ENCODE data around the gene NPAS2.

NPAS2 gene

GRCh38 chr2:101004620-101005325 lies 184.8 kb downstream of the NPAS2 start:
- in situ Hi-C loops (cut with HindIII; ENCODE audit: low sequenced_read_pairs), result no loop called here

- in situ Hi-C loops (cut with HindIII; ENCODE audit: low sequenced_read_pairs), result no loop called here
Measured at GRCh38 chr2:101006065-101006715, 186.3 kb downstream of the NPAS2 start.

- in situ Hi-C loops (cut with HindIII; ENCODE audit: low sequenced_read_pairs), result no loop called here
Measured at GRCh38 chr2:101007415-101008345, 187.7 kb downstream of the NPAS2 start.

GRCh38 chr2:101011152-101011551 lies 191.2 kb downstream of the NPAS2 start:
- in situ Hi-C loops (cut with HindIII; ENCODE audit: low sequenced_read_pairs), result no loop called here

- in situ Hi-C loops (cut with HindIII; ENCODE audit: low sequenced_read_pairs), result no loop called here
Measured at GRCh38 chr2:101012054-101012705, 192.2 kb downstream of the NPAS2 start.

GRCh38 chr2:101012706-101013181 lies 192.8 kb downstream of the NPAS2 start:
- in situ Hi-C loops (cut with HindIII; ENCODE audit: low sequenced_read_pairs), result no loop called here

GRCh38 chr2:101014264-101014857 lies 194.4 kb downstream of the NPAS2 start:
- in situ Hi-C loops (cut with HindIII; ENCODE audit: low sequenced_read_pairs), result no loop called here

GRCh38 chr2:101017371-101017770 lies 197.4 kb downstream of the NPAS2 start:
- in situ Hi-C loops (cut with HindIII; ENCODE audit: low sequenced_read_pairs), result no loop called here

GRCh38 chr2:101018934-101019333 lies 199.0 kb downstream of the NPAS2 start:
- in situ Hi-C loops (cut with HindIII; ENCODE audit: low sequenced_read_pairs), result no loop called here

GRCh38 chr2:101022221-101022620 lies 202.3 kb downstream of the NPAS2 start:
- in situ Hi-C loops (cut with HindIII; ENCODE audit: low sequenced_read_pairs), result no loop called here

GRCh38 chr2:101023327-101024107 lies 203.6 kb downstream of the NPAS2 start:
- in situ Hi-C loops (cut with HindIII; ENCODE audit: low sequenced_read_pairs), result no loop called here

- in situ Hi-C loops (cut with HindIII; ENCODE audit: low sequenced_read_pairs), result loop anchor here (25.0 kb wide), 1 partner anchor 187 kb away; no protein-coding TSS in a partner anchor
Measured at GRCh38 chr2:101025561-101025960, 205.6 kb downstream of the NPAS2 start.

- in situ Hi-C loops (cut with HindIII; ENCODE audit: low sequenced_read_pairs), result loop anchor here (25.0 kb wide), 1 partner anchor 186 kb away; no protein-coding TSS in a partner anchor
Measured at GRCh38 chr2:101026253-101026701, 206.3 kb downstream of the NPAS2 start.

- in situ Hi-C loops (cut with HindIII; ENCODE audit: low sequenced_read_pairs), result loop anchor here (25.0 kb wide), 1 partner anchor 185 kb away; no protein-coding TSS in a partner anchor
Measured at GRCh38 chr2:101026923-101027469, 207.1 kb downstream of the NPAS2 start.

GRCh38 chr2:101027852-101028251 lies 207.9 kb downstream of the NPAS2 start:
- in situ Hi-C loops (cut with HindIII; ENCODE audit: low sequenced_read_pairs), result loop anchor here (25.0 kb wide), 1 partner anchor 184 kb away; no protein-coding TSS in a partner anchor

- in situ Hi-C loops (cut with HindIII; ENCODE audit: low sequenced_read_pairs), result loop anchor here (25.0 kb wide), 1 partner anchor 181 kb away; no protein-coding TSS in a partner anchor
Measured at GRCh38 chr2:101030866-101031554, 211.1 kb downstream of the NPAS2 start.

GRCh38 chr2:101032084-101032776 lies 212.3 kb downstream of the NPAS2 start:
- in situ Hi-C loops (cut with HindIII; ENCODE audit: low sequenced_read_pairs), result loop anchor here (25.0 kb wide), 1 partner anchor 180 kb away; no protein-coding TSS in a partner anchor
